Measurements from ENCODE around the gene CLDN25.
A peak's percentile ranks its signal among the peaks of the same experiment; 100 is the strongest.

CLDN25 gene

GRCh38 chr11:113764527-113765219 lies 14.9 kb upstream of the CLDN25 start:
- no peak for TF ChIP-seq CTCF (conservative IDR thresholded peaks at IDR 0.05; ENCODE audit: low read length)
- no peak for DNase-seq (ENCODE audit: low read depth)

GRCh38 chr11:113771964-113772363 lies 7.6 kb upstream of the CLDN25 start:
- no peak overlapping the region for H3K4me3 ChIP-seq (ENCODE audit: low read length)
- DNase-seq (ENCODE audit: low read depth): no peak
- TF ChIP-seq CTCF (conservative IDR thresholded peaks at IDR 0.05; ENCODE audit: low read length): no peak

More at GRCh38 chr11:113764527-113765219, 14.9 kb upstream of the CLDN25 start:
- H3K4me3 ChIP-seq (ENCODE audit: low read length): no peak overlapping the region

- TF ChIP-seq CTCF (conservative IDR thresholded peaks at IDR 0.05; ENCODE audit: low read length): no peak
- peak overlapping the region; percentile 95 for H3K4me3 ChIP-seq (ENCODE audit: low read length)
- peak; percentile 28 for DNase-seq (ENCODE audit: low read depth)
Measured at GRCh38 chr11:113773092-113773415, 6.5 kb upstream of the CLDN25 start.

GRCh38 chr11:113773416-113774173 lies 6.0 kb upstream of the CLDN25 start, which contains the start of gene ZW10:
Gene ZW10, minus strand, starts transcription at chr11:113773692. Its CDS starts 26 bp downstream, at chr11:113773666.
- peak within 1 kb of the TSS; percentile 95 for H3K4me3 ChIP-seq (ENCODE audit: low read length)

GRCh38 chr11:113774174-113774503 lies 5.5 kb upstream of the CLDN25 start:
- no peak for DNase-seq (ENCODE audit: low read depth)
- no peak for TF ChIP-seq CTCF (conservative IDR thresholded peaks at IDR 0.05; ENCODE audit: low read length)
- H3K4me3 ChIP-seq (ENCODE audit: low read length): peak overlapping the region; percentile 95

More at GRCh38 chr11:113773416-113774173, 6.0 kb upstream of the CLDN25 start, which contains the start of gene ZW10:
- peak; percentile 98 for DNase-seq (ENCODE audit: low read depth)
- TF ChIP-seq CTCF (conservative IDR thresholded peaks at IDR 0.05; ENCODE audit: low read length): peak; percentile 85

- peak; percentile 34 for DNase-seq (ENCODE audit: low read depth)
- H3K4me3 ChIP-seq (ENCODE audit: low read length): peak overlapping the region; percentile 8; the same call in 1 of the 2 replicates
- no peak for TF ChIP-seq CTCF (conservative IDR thresholded peaks at IDR 0.05; ENCODE audit: low read length)
Measured at GRCh38 chr11:113778111-113778910, 1.3 kb upstream of the CLDN25 start.
